NCI-H128 (cell line): ENCODE measurements around the gene ZNF598.
"Not testable (repeated sequence)": the region's sequence is repeated elsewhere in the genome, so short reads cannot be mapped to it uniquely, and the experiment has no call there.

ENCODE experiments used
- DNase-seq: peaks from one replicate; lab custom pipeline; 2025; ENCODE audit not compliant: unreplicated experiment; lab: John Stamatoyannopoulos, UW

The ZNF598 gene

DNA sequence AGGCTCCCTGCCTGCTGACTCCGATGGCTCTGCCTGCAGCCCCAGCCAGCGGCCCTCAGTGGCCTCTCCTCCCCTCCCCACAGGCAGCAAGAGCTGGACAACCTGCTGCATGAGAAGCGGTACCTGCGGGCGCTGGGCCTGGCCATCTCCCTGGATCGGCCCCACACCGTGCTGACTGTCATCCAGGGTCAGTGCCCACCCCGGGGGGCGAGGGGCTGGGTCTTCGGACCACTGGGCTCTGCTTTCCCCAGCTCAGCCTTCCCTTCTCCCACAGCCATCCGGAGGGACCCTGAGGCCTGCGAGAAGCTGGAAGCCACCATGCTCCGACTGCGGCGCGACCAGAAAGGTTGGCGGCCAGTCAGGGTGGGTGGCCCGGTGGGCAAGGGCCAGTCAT, 31.7 kb downstream of the ZNF598 start:
- DNase-seq: no peak

DNA sequence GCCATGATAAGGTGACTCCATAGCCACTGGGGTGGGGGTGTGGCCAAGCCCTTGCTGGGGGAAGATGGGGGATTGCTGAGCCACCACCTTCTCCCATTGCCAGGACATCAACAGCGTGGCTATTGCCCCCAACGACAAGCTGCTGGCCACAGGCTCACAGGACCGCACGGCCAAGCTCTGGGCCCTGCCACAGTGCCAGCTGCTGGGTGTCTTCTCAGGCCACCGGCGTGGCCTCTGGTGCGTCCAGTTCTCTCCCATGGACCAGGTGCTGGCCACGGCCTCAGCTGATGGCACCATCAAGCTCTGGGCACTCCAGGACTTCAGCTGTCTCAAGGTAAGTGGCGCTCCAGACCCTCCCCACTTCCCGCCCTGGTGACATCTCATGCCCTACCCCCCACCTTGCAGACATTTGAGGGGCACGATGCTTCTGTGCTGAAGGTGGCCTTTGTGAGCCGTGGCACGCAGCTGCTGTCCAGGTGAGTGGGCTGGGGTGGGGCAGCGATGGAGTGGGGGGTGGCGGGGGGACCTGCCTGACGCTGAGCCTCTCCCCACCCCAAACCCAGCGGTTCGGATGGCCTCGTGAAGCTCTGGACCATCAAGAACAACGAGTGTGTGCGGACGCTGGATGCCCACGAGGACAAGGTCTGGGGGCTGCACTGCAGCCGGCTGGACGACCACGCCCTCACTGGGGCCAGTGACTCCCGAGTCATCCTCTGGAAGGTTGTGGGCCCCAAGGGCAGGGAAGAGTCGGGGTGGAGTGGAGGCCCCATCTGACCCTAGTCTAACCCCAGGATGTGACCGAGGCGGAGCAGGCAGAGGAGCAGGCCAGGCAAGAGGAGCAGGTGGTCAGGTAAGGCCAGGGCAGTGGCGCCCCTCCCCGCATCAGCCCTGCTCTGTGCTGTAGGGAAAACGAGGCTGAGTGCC, 32.4 kb downstream of the ZNF598 start:
- no peak for DNase-seq

DNA sequence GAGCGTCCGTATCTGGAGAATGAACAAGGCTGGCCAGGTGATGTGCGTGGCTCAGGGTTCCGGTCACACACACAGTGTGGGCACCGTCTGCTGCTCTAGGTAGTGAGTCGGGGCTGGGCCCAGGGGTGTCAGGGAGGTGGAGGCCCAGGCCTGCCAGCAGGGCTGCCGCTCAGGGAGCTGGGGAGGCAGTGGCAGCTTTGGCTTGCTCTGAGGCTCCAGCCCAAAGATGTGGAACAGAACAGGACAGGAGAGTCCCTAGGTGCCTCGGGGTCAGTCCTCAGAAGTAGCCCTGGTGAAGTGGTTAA, 33.5 kb downstream of the ZNF598 start:
- no peak for DNase-seq

DNA sequence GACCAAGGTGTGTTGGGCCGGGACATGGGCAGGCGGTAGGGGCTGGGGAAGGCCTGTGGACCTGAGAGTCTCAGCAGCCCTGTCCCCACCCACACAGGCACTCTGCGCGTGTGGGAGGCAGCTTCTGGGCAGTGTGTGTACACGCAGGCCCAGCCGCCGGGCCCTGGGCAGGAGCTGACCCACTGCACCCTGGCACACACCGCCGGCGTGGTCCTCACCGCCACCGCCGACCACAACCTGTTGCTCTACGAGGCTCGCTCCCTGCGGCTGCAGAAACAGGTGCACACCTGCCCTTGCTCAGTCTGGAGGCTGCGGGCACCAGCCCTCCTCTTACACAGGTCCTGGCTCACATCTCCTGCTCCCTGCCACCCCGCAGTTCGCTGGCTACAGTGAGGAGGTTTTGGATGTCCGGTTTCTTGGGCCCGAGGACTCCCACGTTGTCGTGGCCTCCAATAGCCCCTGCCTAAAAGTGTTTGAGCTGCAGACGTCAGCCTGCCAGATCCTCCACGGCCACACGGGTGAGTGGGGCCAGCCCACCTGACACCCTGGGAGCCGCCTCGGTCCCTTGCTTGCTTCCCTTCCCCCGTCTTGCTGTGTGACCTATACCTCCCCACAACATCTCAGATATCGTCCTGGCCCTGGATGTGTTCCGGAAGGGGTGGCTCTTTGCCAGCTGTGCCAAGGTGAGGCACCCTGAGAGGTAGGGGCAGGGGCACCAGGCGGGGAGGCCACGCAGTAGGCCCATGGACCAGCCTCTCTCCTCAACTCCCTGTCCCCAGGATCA, 34.0 kb downstream of the ZNF598 start:
- DNase-seq: no peak

DNA sequence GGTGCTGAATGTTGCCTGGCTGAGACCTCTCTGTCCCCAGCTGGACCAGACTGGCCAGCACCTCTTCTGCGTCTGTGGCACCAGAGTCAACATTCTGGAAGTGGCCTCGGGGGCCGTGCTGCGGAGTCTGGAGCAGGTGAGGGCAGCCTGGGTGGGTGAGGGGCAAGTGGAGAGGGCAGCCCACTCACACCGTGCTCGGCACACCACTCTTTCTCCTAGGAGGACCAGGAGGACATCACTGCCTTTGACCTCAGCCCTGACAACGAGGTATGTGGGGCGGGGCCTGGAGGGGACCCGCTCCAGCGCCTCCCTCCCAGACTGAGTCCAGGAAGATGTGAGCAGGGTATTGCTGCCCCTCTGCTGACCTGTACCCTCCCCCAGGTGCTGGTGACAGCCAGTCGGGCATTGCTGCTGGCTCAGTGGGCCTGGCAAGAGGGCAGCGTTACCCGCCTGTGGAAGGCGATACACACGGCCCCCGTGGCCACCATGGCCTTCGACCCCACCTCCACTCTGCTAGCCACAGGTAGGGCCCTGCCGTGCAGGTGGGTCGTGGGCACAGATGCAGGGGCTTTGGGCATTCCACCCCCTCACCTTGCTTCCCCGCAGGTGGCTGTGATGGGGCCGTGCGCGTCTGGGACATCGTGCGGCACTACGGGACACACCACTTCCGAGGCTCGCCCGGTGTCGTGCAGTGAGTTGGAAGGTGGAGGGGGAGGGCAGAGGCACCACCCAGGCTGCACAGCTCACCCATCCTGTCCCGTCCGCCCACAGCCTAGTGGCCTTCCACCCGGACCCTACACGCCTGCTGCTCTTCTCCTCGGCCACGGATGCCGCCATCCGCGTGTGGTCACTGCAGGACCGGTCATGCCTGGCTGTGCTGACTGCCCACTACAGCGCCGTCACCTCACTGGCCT, 35.2 kb downstream of the ZNF598 start:
- DNase-seq: no peak

DNA sequence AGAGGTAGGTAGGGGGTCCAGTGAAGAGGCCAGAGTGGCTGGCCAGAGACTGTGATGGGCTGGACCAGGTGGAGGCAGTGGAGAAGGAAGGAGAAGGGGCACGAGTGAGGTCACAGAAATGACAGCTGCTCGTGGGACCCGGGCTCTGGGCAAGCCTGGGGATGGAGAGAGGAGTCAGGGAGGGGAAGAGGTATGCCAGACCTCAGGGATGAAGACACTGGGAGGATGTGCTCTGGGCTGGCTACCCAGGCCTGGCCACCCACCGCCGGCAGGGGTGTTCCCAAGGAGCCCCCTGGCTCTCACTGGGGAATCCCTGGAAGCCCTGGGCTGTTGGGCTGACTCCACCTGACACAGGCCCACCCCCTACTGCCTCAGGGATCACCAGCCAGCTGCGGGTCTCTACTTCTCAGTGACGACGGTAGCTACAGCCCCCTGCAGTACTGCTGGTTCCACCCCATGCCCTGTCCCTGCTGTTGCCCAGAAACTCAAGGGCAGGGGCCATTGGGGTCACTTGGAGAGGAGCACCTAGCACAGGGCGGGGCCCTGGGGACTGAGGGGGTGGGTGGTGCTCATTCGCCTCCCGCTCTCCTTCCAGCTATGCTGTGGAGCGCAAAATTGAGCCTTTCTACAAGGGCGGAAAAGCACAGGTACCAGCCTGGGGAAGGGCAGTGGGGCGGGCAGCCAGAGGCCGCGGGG, 36.0 kb downstream of the ZNF598 start:
- no peak for DNase-seq

DNA sequence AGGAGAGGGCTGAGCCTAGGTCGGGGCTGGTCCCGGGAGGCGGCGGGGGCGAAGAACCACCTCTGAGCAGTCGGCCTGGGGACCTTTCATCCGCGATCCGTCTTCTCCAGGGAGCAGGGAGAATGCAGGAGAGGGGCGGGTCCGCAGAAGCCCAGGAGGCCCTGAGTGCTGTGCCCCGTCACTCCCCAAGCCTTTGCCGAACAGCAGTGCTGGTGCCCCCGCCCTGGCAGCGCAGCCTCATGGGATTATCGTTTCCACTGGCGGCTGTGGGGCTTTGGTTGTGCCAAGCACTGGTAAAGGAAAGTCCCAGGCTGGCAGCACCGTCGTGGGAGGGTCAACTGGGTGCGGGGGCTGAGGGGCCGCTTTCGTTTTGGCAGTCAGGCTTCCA, 37.1 kb downstream of the ZNF598 start:
- DNase-seq: no peak

DNA sequence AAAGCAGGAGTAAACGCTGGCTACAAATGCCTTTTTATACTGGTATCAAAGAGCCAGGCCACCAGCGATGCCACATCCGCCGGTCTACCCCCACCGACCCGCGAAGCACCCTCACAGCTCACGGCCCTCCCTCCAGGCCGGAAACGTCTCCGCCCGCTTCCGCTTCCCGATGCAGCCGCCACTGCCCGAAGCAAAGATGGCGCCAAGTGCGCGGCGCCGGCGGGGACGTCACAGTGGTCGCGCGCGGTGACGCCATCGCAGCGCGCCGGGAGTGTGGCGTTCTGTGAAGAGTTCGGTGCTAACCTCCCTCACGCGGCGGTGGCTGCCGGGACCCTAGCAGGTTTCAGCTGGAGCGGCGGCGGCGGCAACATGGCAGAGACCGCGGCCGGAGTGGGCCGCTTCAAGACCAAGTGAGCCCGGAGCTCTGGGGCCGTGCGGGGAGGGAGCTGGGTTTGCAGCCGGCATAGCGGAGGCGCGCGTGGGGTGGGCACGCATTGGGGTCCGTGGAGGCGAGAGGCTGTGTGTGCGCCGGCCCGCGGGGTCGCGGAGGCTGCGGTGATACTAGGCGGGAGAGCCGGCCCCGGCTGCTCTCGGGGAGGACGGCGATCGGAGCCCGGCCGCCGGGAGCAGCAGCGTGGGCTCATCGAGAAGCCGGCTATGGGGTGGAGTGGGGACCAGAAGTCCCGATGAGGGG, 37.7 kb downstream of the ZNF598 start, which contains the start of gene TBL3:
Gene TBL3 (plus strand): TSS at position 258 of the 694 bp plus-strand sequence. CDS start 112 bp downstream, at position 370.
- peak; percentile 80 for DNase-seq

DNA sequence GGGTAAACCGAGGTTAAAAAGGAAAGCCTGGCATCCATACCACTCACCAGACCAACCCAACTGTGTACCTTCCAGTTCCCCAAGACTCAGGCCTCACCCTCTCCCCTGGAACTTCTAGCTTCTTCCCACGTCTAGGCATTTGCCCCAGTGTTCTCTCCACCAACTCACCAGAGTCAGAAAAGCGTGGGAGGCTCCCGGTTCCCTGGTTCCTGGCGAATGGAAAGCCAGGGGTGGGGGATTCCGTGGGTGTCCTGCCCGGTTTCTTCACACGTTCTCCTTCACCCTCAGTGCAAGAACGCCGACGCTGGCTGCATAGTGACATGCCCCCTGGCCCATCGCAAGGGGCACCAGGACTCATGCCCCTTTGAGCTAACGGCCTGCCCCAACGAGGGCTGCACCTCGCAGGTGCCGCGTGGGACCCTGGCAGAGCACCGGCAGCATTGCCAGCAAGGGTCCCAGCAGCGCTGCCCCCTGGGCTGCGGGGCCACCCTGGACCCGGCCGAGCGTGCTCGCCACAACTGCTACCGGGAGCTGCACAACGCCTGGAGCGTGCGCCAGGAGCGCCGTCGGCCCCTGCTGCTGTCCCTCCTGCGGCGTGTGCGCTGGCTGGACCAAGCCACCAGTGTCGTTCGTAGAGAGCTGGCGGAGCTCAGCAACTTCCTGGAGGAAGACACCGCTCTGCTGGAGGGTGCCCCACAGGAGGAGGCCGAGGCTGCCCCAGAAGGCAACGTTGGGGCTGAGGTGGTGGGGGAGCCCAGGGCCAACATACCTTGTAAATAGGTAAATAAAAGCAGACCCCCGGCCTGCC, 41.3 kb downstream of the ZNF598 start:
- DNase-seq: no peak

DNA sequence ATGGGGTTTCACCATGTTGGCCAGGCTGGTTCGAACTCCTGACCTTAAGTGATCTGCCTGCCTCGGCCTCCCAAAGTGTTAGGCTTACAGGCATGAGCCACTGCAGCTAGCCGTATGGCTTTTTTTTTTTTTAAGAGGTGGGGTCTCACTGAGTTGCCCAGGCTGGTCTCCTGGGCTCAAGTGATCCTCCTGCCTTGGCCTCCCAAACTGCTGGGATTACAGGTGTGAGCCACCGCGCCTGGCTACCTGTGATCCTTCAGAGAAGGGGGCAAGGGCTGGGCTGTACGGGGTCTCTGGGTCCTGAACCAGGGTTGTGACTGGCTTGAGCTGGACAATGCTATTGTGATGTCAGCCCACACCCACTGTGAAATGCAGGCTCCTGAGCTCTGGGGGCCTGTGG, 43.2 kb downstream of the ZNF598 start, which contains the start of gene RNF151:
Gene RNF151 (plus strand): TSS at position 397 of the 400 bp plus-strand sequence. CDS start 26 bp downstream, outside the sequence.
- DNase-seq: no peak

DNA sequence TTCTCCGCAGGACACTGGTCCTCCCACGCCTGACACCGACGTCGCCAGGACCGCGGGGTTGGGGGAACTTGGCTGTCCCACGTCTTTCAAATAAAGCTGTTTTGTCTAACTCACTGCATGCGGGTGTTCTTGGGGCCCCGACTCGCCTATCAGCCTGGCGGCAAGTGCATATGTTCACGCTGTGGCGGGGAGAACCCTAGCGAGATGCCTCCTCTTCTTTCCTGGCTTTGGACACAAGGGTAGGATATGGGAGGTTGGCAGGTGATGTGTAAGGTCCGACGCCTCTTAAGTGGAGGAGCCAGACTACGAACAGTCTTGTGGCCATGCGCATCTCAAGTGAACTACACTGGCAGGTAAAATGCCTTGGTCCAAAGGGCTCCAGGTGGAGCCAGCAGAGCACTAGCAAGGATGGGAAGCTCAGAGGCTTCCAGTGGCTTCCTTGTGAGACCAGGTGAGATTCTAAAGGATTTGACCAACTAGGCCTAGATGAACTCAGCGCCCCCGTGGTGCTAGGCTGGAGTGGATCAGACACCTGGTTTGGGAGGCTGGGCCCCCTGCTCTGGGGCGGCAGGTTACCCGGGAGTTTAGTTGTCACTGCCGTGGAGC, 44.1 kb downstream of the ZNF598 start:
- DNase-seq: no peak

DNA sequence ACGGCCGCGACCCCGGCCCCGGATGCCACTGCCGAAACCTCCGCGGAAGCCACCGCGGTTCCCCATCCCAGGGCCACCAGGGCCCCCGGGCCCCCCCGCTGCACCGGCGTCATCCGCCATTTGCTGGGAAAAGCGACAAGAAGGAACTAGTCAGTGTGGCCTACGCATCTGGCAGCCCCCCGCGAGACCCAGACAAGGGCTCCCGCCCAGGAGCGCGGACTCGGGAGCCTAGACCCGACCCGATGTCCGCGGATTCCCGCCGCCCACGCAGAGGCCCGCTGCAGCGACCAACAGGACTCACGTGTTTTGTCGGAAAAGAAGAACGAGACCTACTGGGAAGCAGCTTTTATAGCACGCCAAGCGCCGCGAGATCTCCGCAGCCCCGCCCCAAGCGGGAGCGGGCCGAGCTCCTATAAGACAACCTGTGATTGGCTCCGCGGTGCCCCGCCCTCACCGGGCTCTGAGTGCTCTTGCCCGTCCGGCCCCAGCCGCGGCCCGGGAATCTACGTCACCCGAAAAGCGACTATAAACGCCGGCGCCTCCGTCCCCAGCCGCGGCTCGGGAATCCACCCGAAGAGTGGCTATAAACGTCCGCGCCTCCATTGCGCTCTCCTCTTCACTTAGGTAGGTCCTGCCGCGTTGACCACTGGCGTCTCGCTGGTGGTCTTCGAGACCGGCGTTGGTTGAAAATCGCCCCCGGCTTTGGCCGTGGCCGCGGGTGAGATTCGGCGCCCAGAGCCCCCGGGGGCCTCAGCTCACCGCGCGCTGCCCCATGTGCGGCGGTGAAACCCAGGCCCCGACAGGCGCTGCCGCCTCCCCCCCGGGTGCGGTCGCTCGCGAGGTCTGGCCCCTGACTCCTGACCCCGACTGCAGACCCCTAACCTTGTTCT, 44.9 kb downstream of the ZNF598 start, which contains the start of gene RPS2:
Gene RPS2 (minus strand): TSS at position 321 of the 890 bp plus-strand sequence. CDS start 201 bp downstream, at position 120.
- DNase-seq: peak; percentile 90

DNA sequence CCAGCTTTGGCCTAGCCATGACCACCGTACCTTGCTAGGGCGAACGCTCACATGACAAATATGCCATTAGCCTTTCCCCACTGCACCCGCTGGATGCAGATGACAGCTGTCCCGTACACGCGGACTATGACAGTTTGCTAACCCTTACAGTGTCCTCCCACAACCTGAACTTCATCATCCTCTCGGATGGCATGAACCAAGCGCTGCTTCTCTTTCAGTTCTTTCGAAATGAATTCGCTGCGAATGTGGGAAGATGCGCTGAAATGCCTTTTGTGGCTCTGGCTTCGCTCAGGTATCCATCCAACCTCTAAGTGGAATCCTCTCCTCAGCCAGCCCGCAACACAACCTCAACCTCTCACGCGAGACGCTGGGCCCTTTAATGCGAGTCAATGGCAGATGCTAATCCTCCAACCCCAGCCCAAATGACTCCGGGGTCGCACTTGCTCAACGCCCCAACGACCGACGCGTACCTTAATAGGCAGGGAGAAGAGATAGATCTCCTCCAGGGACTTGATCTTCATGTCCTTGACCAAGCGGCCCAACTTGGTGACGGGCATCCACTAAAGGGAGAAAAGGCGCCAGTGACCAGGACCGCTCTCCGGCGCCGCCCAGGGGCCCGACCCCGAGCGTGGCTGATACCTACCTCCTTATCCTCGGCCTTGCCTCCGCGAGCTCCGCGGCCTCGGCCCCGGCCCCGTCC, 45.7 kb downstream of the ZNF598 start:
- no peak for DNase-seq

DNA sequence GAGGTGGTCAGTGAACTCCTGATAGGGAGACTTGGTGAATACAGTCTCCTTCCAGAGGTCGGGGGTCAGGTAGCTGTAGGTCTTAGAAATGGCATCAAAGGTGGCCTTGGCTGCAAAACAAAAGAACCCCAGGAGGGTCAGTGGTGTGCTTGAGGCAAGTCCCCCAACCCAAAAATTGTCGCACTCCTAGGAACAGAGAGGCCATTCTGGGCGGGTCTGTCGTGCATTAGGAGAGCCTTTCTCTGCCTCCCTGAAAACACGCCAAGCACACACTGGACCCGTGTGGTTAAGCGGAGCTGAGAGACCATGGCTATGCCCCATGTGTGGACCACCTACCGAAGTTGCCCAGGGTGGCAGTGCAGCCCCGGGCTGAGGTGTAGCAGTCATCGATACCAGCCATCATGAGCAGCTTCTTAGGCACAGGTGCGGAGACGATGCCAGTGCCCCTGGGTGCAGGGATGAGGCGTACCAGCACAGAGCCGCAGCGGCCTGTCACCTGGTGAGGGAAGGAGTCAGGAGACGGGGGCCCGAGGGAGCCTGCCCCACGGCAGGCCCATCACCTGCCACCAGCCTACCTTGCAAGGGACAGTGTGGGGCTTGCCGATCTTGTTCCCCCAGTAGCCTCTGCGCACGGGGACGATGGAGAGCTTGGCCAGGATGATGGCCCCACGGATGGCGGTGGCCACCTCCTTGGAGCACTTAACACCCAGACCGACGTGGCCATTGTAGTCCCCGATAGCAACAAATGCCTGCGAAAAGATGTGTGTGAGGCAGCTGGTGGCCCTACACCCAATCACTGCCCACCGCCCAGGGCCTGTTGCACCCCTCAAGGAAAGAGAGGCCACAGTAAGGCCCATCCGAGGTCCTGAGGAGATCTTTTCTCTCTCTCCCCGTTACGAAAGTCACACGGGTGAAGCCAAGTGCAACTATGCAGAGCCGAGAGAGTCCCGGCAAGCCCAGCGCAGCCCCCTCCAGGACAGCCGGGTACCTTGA, 47.2 kb downstream of the ZNF598 start:
- not testable (repeated sequence) for DNase-seq

DNA sequence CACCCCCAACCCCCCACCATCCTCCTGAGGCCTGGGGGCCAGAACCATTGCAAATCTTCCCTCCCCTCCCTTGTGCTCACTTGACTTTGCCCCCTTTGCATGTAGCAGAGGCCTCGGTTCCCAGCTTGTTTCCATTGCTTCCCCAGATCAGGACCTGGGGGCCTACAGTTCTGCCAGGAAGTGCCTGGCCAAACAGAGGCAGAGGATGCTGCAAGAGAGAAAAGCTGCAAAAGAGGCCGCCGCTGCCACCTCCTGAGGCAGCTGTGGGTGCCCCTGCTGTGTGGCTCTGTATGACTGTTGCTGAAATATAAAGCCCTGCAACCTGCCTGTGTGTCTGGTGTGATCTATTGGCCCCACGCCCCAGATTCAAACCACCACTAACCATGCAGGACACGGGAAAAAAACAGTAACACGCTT, 48.0 kb downstream of the ZNF598 start:
- no peak for DNase-seq
